Prostate gland (tissue), 2 donors: ENCODE data around the gene TSSK6. TPM values are rescaled to one million over a fixed set of nuclear protein-coding genes. Genes with fewer than 3 reads are reported as not detected.

ENCODE experiments used
- DNase-seq: peaks from one replicate; pipeline ENCODE4 v3.0.0-alpha.2; 2019; ENCODE audit warnings: low spot score
- H3K27ac ChIP-seq, 2 donors: fragments of 200-600 bp; sonication (generic); 2 replicates each; pipeline ENCODE4 v1.5.1; 2017 to 2019
- H3K27me3 ChIP-seq: fragments of 200-600 bp; sonication (generic); replicated peaks from 2 replicates; pipeline ENCODE4 v1.5.1; 2019; ENCODE audit not compliant: insufficient read depth
- H3K36me3 ChIP-seq, 2 donors: fragments of 200-600 bp; sonication (generic); 1 replicate in 1 of 2; 2 replicates in 1 of 2; pipeline versions ENCODE4 v1.5.1 to v1.8.1; 2017 to 2019
- H3K4me1 ChIP-seq: fragments of 200-600 bp; sonication (generic); replicated peaks from 2 replicates; pipeline ENCODE4 v1.5.1; 2019
- H3K4me3 ChIP-seq, 2 donors: fragments of 200-600 bp; sonication (generic); 2 replicates each; pipeline ENCODE4 v1.5.1; 2017 to 2019
- H3K9me3 ChIP-seq: fragments of 200-600 bp; sonication (generic); 2 replicates; pipeline ENCODE4 v1.5.1; 2017
- CTCF ChIP-seq, 4 experiments: fragments of 200-600 bp in 2 of 4; fragments of 450-650 bp in 2 of 4; sonication (generic) in 2 of 4; IDR thresholded peaks; 1 replicate in 3 of 4; 2 replicates in 1 of 4; pipeline ENCODE4 v1.5.1; 2016 to 2019; ENCODE audit warnings: antibody characterized with exemption in 4 of 4, mild to moderate bottlenecking in 2 of 4, moderate library complexity in 2 of 4
- POLR2A ChIP-seq: fragments of 450-650 bp; IDR thresholded peaks from one replicate; pipeline ENCODE4 v1.6.1; 2016; ENCODE audit warnings: antibody characterized with exemption, mild to moderate bottlenecking
- POLR2AphosphoS5 ChIP-seq: sonication (generic); formaldehyde crosslinking; IDR thresholded peaks from one replicate; pipeline ENCODE4 v1.6.1; 2017; ENCODE audit warnings: antibody characterized with exemption
- WGBS: methylation state at CpG from one replicate; pipeline ENCODE4 v1.1.5; 2018; 5-methylcytosine and 5-hydroxymethylcytosine counted together
- intact Hi-C: fragments of 100-400 bp; cut with DNase I; formaldehyde crosslinking; loops from one replicate; pipeline ENCODE4 v1.14.2; 2022
- total RNA-seq, 2 donors: library from RNA; depleted of rRNA; stranded (reverse); fragments of >200 nt; gene quantifications; one replicate each; pipeline ENCODE4 v1.1.0, GENCODE V29; 2016

TSSK6 gene
- total RNA-seq, 2 donors from 2014 or later = 7.3 to 22.3 TPM

DNA sequence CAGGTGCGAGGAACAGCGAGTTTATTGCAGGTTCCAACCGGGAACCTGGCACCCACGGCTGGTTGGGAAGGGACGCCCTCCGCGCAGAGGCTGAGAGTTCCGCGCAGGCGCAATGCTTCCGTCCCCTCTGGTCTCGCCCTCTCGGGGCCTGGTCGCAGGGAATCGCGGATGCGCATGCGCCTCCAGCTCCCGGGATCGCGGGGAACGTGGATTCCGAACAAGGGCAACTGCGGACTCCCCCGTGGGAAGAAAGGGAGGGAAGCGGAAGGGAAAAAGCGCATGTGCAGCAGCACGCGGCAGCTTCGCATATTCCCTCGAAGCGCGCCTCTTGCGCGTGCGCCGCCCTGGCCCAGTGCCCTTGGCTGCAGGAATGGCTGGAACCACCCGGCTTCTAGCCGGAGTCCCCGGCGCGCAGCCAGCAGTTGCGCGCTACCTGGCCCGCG, 1.1 kb downstream of the TSSK6 start:
- peak overlapping the region in 1 of 2 donors; percentile 7 for H3K4me3 ChIP-seq
- H3K27me3 ChIP-seq = no peaks in the 10 kb centered on the region
- H3K9me3 ChIP-seq = no peaks in the 10 kb centered on the region
- intact Hi-C loops = no loop called here
- H3K27ac ChIP-seq = no peak overlapping the region
- peak; percentile 54 for TF ChIP-seq POLR2AphosphoS5
- no peak for TF ChIP-seq POLR2A
- no peak for TF ChIP-seq CTCF (IDR thresholded peaks at IDR 0.05)
- WGBS = 21% methylated on average over 46 of the region's 46 CpGs
- no peak for DNase-seq
- no peaks in the 10 kb centered on the region for H3K36me3 ChIP-seq
- no peaks in the 10 kb centered on the region for H3K4me1 ChIP-seq

GRCh38 chr19:19513682-19514081, 1.7 kb downstream of the TSSK6 start:
- 85% methylated on average over 17 of the region's 17 CpGs for WGBS
- TF ChIP-seq CTCF (IDR thresholded peaks at IDR 0.05) = no peak
- TF ChIP-seq POLR2A = no peak
- TF ChIP-seq POLR2AphosphoS5 = no peak
- H3K36me3 ChIP-seq = no peaks in the 10 kb centered on the region
- H3K9me3 ChIP-seq = no peaks in the 10 kb centered on the region
- intact Hi-C loops = no loop called here
- H3K4me3 ChIP-seq = peak overlapping the region in 1 of 2 donors; percentile 7
- DNase-seq = no peak
- no peak overlapping the region for H3K27ac ChIP-seq
- H3K4me1 ChIP-seq = no peaks in the 10 kb centered on the region
- no peaks in the 10 kb centered on the region for H3K27me3 ChIP-seq

DNA sequence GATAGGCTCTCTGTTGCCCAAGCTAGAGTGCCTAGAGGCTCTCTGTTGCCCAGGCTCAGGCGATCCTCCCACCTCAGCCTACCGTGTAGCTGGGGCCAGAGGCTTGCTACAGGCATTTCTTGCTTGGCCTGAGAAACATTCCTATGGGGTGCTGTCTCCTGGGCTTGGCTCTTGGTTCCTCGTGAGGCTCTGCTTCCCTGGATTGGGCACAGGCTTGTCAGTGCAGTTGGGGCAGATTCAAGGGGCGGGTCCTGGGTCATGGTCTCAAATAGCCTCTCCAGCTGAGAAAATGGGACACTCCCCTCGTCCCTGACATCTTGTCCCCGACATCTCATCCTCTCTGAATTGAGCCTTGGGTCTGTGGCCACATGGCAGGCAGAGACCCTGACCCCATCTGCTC, 4.9 kb downstream of the TSSK6 start:
- H3K4me3 ChIP-seq = no peak overlapping the region
- H3K27ac ChIP-seq = no peak overlapping the region
- no peaks in the 10 kb centered on the region for H3K27me3 ChIP-seq
- no peaks in the 10 kb centered on the region for H3K4me1 ChIP-seq
- intact Hi-C loops = no loop called here
- WGBS = 16% methylated on average over 6 of the region's 6 CpGs
- DNase-seq = no peak
- no peaks in the 10 kb centered on the region for H3K9me3 ChIP-seq
- TF ChIP-seq CTCF (IDR thresholded peaks at IDR 0.05) (no peak), POLR2AphosphoS5 (no peak), POLR2A (no peak)
- H3K36me3 ChIP-seq = peaks cover 0 to 2% of the 10 kb centered on the region in 2 donors

- TF ChIP-seq CTCF (IDR thresholded peaks at IDR 0.05) = no peak
- H3K4me3 ChIP-seq = no peak overlapping the region
- peaks cover 0 to 6% of the 10 kb centered on the region in 2 donors for H3K36me3 ChIP-seq
- H3K27ac ChIP-seq = no peak overlapping the region
- 68% methylated on average over 11 of the region's 11 CpGs for WGBS
- intact Hi-C loops = no loop called here
- H3K9me3 ChIP-seq = no peaks in the 10 kb centered on the region
- DNase-seq = no peak
- no peaks in the 10 kb centered on the region for H3K4me1 ChIP-seq
- H3K27me3 ChIP-seq = no peaks in the 10 kb centered on the region
These were observed 7.1 kb downstream of the TSSK6 start for GRCh38 chr19:19508217-19508616.

DNA sequence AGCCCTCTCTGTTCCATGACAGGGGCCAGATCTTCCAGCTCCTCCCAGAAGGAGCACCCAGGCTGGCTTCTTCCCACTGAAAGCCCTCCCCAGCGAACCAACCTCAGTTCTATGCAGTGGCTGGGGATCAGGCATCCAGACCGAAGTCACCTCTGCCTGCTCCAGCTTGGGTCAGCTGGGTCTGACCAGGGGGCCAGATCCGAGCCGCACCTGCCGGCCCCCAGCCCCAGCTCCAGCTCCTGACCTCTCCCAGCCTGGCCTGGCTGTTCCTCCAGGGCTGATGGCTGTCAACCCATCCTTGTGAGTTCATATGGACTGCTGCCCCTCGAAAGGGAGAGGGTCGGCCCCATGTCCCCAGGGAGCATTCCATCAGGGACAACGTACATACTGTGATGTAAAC, 8.0 kb downstream of the TSSK6 start:
- intact Hi-C loops = no loop called here
- Histone ChIP-seq H3K36me3 (peaks cover 0 to 6% of the 10 kb centered on the region in 2 donors), H3K9me3 (no peaks in the 10 kb centered on the region), H3K4me1 (no peaks in the 10 kb centered on the region), H3K27ac (no peak overlapping the region), H3K27me3 (no peaks in the 10 kb centered on the region), H3K4me3 (no peak overlapping the region)
- TF ChIP-seq CTCF (IDR thresholded peaks at IDR 0.05) (no peak), POLR2A (no peak)
- 88% methylated on average over 8 of the region's 8 CpGs for WGBS
- DNase-seq = no peak
